HepG2 (cell line): ENCODE data around the gene HOXA7. TPM values are rescaled to one million over a fixed set of nuclear protein-coding genes. Genes with fewer than 3 reads are reported as not detected.

Experiments
- ATAC-seq: fragments of 200-7000 bp; cut with Tn5 transposase; 3 replicates; pipeline ENCODE4 v1.9.1; 2020; ENCODE audit warnings: mild to moderate bottlenecking, moderate library complexity
- BruUV-seq: library from RNA; stranded (reverse); fragments of 400-500 nt; replicated peaks from 2 replicates; lab custom pipeline; 2021; lab: Mats Ljungman, UMichigan
- CTCF ChIA-PET: fragments of 300-600 bp; formaldehyde crosslinking; extraction: SDS; loops from one replicate; lab custom pipeline; 2021; ENCODE audit warnings: low total read pairs, inconsistent platforms, low intra/inter-chr PET ratio; lab: Yijun Ruan, JAX
- POLR2A ChIA-PET: fragments of 350-600 bp; sonication (Branson Sonifier 250); formaldehyde crosslinking; loops from one replicate; lab custom pipeline; 2020; ENCODE audit warnings: antibody characterized with exemption, inconsistent platforms; lab: Yijun Ruan, JAX
- DNase-seq: peaks from one replicate; pipeline ENCODE4 v3.0.0-alpha.2; 2015; ENCODE audit warnings: low spot score
- FAIRE-seq: peaks from 3 replicates; lab custom pipeline; 2011; peaks lifted over from hg19 to GRCh38; lab: Jason Lieb, UNC
- H2AFZ ChIP-seq: one replicate; pipeline ENCODE4 v1.6.1; 2011; ENCODE audit warnings: low read length, inconsistent platforms
- H3K27ac ChIP-seq: fragments of 300-600 bp; 3 replicates; pipeline ENCODE4 v1.8.0; 2011; ENCODE audit warnings: mixed run types, mild to moderate bottlenecking, mixed read lengths, low read length, inconsistent platforms; ENCODE audit not compliant: insufficient read depth; ENCODE audit errors: extremely low read length
- H3K27me3 ChIP-seq, 2 experiments: fragments of 200-600 bp in 1 of 2; 2 replicates in 1 of 2; 3 replicates in 1 of 2; pipeline versions ENCODE4 v1.6.0 to v1.8.0; 2011; ENCODE audit warnings: low read length in 2 of 2, mild to moderate bottlenecking in 2 of 2, moderate library complexity in 2 of 2, inconsistent platforms in 1 of 2; ENCODE audit not compliant: insufficient read depth in 2 of 2, control insufficient read depth in 1 of 2
- H3K36me3 ChIP-seq, 2 experiments: fragments of 200-600 bp in 1 of 2; replicated peaks in 1 of 2; 2 replicates in 1 of 2; 3 replicates in 1 of 2; pipeline versions ENCODE4 v1.5.1 to v1.8.0; 2011; ENCODE audit warnings: low read length in 2 of 2, inconsistent platforms in 1 of 2; ENCODE audit not compliant: insufficient read depth in 2 of 2, control insufficient read depth in 1 of 2
- H3K4me1 ChIP-seq: 2 replicates; pipeline ENCODE4 v1.5.1; 2012; ENCODE audit warnings: low read length, inconsistent platforms; ENCODE audit not compliant: insufficient read depth
- H3K4me2 ChIP-seq: 2 replicates; pipeline ENCODE4 v1.6.0; 2011; ENCODE audit warnings: low read depth, low read length, inconsistent platforms
- H3K4me3 ChIP-seq, 3 experiments: fragments of 200-600 bp in 1 of 3; sonication (generic), shearing (Covaris generic) in 1 of 3; replicated peaks in 1 of 3; 2 replicates each; pipeline ENCODE4 v1.5.1; 2011 to 2016; ENCODE audit warnings: low read length in 3 of 3, inconsistent platforms in 2 of 3, low read depth in 2 of 3, mild to moderate bottlenecking in 2 of 3, control low read depth in 1 of 3, mixed read lengths in 1 of 3; ENCODE audit not compliant: insufficient read depth in 1 of 3
- H3K79me2 ChIP-seq: one replicate; pipeline ENCODE4 v1.6.1; 2011; ENCODE audit warnings: low read length, inconsistent platforms; ENCODE audit not compliant: insufficient read depth
- H3K9ac ChIP-seq: 2 replicates; pipeline ENCODE4 v1.6.0; 2011; ENCODE audit warnings: mild to moderate bottlenecking, low read depth, low read length, inconsistent platforms; ENCODE audit not compliant: insufficient read depth
- H3K9me3 ChIP-seq: 2 replicates; pipeline ENCODE4 v1.5.1; 2012; ENCODE audit warnings: mild to moderate bottlenecking, low read length
- H4K20me1 ChIP-seq: 2 replicates; pipeline ENCODE4 v1.6.0; 2011; ENCODE audit warnings: inconsistent platforms, mild to moderate bottlenecking, low read length, moderate library complexity; ENCODE audit not compliant: insufficient read depth
- FOXJ3 ChIP-seq: sonication (generic); formaldehyde crosslinking; IDR thresholded peaks from 2 replicates; pipeline ENCODE4 v1.4.0; 2020; ENCODE audit warnings: missing genetic modification reagents, mild to moderate bottlenecking, borderline replicate concordance
- HNF4A ChIP-seq: sonication (generic); formaldehyde crosslinking; IDR thresholded peaks from 2 replicates; pipeline ENCODE4 v1.4.0; 2020; ENCODE audit warnings: missing genetic modification reagents
- PCBP1 ChIP-seq: fragments of 200-400 bp; formaldehyde crosslinking; IDR thresholded peaks from 2 replicates; pipeline ENCODE4 v1.6.1; 2017; ENCODE audit warnings: mild to moderate bottlenecking, low read depth, low read length, borderline replicate concordance
- PRPF4 ChIP-seq: fragments of 200-400 bp; formaldehyde crosslinking; IDR thresholded peaks from 2 replicates; pipeline ENCODE4 v1.6.1; 2016; ENCODE audit warnings: low read length, low read depth; ENCODE audit not compliant: poor library complexity, severe bottlenecking
- ZNF605 ChIP-seq: sonication (generic); formaldehyde crosslinking; IDR thresholded peaks from 2 replicates; pipeline ENCODE4 v1.8.0; 2022; ENCODE audit warnings: mild to moderate bottlenecking, missing genetic modification reagents
- ZSCAN29 ChIP-seq: sonication (generic); formaldehyde crosslinking; conservative IDR thresholded peaks from 2 replicates; pipeline ENCODE4 v1.4.0; 2020; ENCODE audit warnings: mild to moderate bottlenecking, missing genetic modification reagents
- WGBS: methylation state at CpG from one replicate; pipeline ENCODE4 v1.1.6; 2017; ENCODE audit warnings: low lambda C conversion rate; 5-methylcytosine and 5-hydroxymethylcytosine counted together
- in situ Hi-C: cut with HindIII; loops from 2 replicates; pipeline ENCODE4 v1.10.0; 2017; ENCODE audit warnings: low pct_unique_long_range_greater_than_20kb; ENCODE audit not compliant: extremely low pct_ligation_motif_present
- intact Hi-C: fragments of 100-400 bp; cut with micrococcal nuclease; formaldehyde crosslinking; loops from one replicate; pipeline ENCODE4 v1.10.0; 2022; ENCODE audit not compliant: unreplicated experiment
- polyA plus RNA-seq, 8 experiments: library from polyadenylated mRNA; depleted of rRNA in 3 of 8; stranded (reverse) in 7 of 8; unstranded in 1 of 8; fragments of >200 nt; fragmentation: Illumina TruSeq in 4 of 8; extraction: Trizol in 4 of 8; gene quantifications; 2 replicates each; pipeline versions ENCODE4 v1.2.1 to v1.2.3, GENCODE V29; 2011 to 2016; ENCODE audit warnings: low read depth in 4 of 8, missing spikeins in 1 of 8, mixed read lengths in 1 of 8; ENCODE audit not compliant: insufficient read depth in 1 of 8
- total RNA-seq, 5 experiments: library from RNA; depleted of rRNA; stranded (reverse); fragments of >200 nt; fragmentation: Illumina TruSeq; extraction: Trizol; gene quantifications; 2 replicates each; pipeline ENCODE4 v1.2.3, GENCODE V29; 2016; ENCODE audit warnings: low read depth in 1 of 5
- TF ChIP-seq, protein P1 (sequence below): sonication (generic); formaldehyde crosslinking; IDR thresholded peaks from 2 replicates; pipeline ENCODE4 v1.9.0; 2021; ENCODE audit warnings: mild to moderate bottlenecking, missing genetic modification reagents
- TF ChIP-seq, protein P2 (sequence below): sonication (generic); formaldehyde crosslinking; IDR thresholded peaks from 2 replicates; pipeline ENCODE4 v1.4.0; 2020; ENCODE audit warnings: missing genetic modification reagents, borderline replicate concordance

Gene HOXA7
- total and polyA plus RNA-seq, 2 of the 13 experiments (the other 11 are each of a cell fraction or from before 2014, with no cell fraction given) = 0.05 TPM; not detected in 1

DNA sequence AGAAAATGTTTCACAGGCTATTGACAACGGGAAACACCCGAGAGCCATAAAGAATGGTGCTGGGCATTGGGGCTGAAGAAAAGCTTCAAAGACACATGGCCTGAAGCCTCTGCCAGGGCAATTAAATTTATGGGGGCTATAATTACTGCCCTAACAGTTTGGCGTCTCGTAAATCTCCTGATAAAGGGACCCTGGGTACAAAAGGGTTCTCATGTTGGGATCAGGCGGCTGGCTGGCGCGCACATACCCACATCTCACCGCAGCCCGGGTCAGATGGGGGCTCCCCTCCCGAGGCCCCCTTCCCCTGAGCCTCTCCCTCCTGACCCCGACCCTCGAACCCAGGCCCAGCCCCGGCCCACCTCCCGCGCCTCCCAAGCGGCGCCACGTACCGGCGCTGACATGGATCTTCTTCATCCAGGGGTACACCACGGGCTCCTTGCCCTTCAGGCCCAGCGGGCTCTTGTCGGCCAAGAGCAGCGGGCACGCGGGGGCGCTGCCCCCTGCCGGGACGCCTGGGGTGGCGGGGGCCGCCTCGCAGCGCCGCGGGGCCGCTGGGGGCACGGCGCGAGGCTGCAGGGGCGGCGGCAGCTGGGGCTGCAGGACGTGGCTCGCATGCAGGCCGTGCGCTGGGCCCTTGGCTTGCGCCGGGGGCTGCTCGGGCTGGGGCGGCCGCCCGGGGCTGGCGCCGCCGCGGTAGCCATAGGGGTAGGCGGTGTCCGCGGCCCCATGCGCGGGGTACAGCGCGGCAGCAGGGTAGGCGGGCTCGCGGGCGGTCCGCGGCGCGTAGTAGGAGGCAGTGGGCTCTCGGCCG, 26.5 kb downstream of the HOXA7 start (continued):
- TF ChIP-seq, protein P1, sequence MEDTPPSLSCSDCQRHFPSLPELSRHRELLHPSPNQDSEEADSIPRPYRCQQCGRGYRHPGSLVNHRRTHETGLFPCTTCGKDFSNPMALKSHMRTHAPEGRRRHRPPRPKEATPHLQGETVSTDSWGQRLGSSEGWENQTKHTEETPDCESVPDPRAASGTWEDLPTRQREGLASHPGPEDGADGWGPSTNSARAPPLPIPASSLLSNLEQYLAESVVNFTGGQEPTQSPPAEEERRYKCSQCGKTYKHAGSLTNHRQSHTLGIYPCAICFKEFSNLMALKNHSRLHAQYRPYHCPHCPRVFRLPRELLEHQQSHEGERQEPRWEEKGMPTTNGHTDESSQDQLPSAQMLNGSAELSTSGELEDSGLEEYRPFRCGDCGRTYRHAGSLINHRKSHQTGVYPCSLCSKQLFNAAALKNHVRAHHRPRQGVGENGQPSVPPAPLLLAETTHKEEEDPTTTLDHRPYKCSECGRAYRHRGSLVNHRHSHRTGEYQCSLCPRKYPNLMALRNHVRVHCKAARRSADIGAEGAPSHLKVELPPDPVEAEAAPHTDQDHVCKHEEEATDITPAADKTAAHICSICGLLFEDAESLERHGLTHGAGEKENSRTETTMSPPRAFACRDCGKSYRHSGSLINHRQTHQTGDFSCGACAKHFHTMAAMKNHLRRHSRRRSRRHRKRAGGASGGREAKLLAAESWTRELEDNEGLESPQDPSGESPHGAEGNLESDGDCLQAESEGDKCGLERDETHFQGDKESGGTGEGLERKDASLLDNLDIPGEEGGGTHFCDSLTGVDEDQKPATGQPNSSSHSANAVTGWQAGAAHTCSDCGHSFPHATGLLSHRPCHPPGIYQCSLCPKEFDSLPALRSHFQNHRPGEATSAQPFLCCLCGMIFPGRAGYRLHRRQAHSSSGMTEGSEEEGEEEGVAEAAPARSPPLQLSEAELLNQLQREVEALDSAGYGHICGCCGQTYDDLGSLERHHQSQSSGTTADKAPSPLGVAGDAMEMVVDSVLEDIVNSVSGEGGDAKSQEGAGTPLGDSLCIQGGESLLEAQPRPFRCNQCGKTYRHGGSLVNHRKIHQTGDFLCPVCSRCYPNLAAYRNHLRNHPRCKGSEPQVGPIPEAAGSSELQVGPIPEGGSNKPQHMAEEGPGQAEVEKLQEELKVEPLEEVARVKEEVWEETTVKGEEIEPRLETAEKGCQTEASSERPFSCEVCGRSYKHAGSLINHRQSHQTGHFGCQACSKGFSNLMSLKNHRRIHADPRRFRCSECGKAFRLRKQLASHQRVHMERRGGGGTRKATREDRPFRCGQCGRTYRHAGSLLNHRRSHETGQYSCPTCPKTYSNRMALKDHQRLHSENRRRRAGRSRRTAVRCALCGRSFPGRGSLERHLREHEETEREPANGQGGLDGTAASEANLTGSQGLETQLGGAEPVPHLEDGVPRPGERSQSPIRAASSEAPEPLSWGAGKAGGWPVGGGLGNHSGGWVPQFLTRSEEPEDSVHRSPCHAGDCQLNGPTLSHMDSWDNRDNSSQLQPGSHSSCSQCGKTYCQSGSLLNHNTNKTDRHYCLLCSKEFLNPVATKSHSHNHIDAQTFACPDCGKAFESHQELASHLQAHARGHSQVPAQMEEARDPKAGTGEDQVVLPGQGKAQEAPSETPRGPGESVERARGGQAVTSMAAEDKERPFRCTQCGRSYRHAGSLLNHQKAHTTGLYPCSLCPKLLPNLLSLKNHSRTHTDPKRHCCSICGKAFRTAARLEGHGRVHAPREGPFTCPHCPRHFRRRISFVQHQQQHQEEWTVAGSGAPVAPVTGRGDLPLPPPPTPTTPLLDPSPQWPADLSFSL (CRISPR knock-in tag) = no peak

DNA sequence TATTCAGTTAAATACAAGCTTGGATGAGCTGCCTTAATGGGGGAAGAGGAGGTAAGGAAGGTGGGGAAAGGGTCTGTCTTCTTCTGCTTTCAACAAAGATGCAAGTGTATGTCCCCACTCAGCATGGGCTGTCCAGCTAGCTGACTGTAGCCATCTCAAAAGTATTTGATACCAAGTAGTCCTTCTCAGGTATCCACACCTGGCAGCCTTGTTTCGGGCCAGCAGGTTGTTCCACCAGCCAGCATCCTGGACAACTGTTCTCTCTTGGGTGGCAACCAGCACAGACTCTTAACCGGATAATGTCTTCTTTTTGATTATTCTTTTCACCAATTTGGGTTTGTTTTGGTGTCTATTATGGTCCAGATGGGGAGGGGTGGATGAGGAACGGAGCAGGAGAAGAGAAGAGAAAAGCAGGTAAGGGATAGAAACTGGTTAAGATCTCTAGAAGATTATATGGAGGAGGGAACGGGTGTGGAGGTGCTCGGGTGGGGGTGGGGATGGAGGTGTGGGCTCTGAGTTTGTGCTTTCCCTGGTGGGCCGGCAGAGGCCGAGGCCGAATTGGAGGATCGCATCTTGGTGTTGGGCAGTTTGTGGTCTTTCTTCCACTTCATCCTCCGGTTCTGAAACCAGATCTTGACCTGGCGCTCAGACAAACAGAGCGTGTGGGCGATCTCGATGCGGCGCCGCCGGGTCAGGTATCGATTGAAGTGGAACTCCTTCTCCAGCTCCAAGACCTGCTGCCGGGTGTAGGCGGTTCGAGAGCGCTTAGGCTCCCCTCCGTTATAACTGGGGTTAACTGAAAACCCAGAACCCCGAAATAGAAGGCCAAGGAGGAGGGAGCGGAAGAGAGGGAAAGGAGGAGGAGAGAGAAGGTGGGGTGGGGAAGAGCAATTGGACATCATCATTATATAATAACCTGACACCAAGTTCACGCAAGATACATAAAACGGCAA, 27.4 kb downstream of the HOXA7 start:
- 95% methylated on average over 28 of the region's 28 CpGs for WGBS
- peak overlapping the region; percentile 62 to 88 (median 69); a peak in 5 of 6 replicates for H3K4me3 ChIP-seq
- no peaks in the 10 kb centered on the region for H3K9me3 ChIP-seq
- peaks cover 90% of the 10 kb centered on the region for H3K4me1 ChIP-seq
- TSS peak; percentile 65 for BruUV-seq
- ATAC-seq (no peak), DNase-seq (no peak), FAIRE-seq (no peak)
- no peaks in the 10 kb centered on the region for H3K79me2 ChIP-seq
- ChIA-PET CTCF (interaction anchor here (1.3 kb wide), 1 partner anchor 442 kb away, joined by 3 read pairs; no protein-coding TSS in a partner anchor), POLR2A (interaction anchor here (0.9 to 1.2 kb wide), 2 partner anchors 8 to 33 kb away, joined by 3 read pairs; partner anchors contain the start of gene HOXA1)
- H4K20me1 ChIP-seq = no peaks in the 10 kb centered on the region
- H3K27ac ChIP-seq = no peak overlapping the region
- H2AFZ ChIP-seq = no peak overlapping the region
- no peaks in the 10 kb centered on the region for H3K27me3 ChIP-seq
- intact Hi-C loops = no loop called here
- H3K9ac ChIP-seq = peak overlapping the region; percentile 81
- in situ Hi-C loops = no loop called here
- peak overlapping the region; percentile 75 for H3K4me2 ChIP-seq
- H3K36me3 ChIP-seq = peaks cover 0 to 8% of the 10 kb centered on the region in 2 experiments; a peak in 1 of 5 replicates
- TF ChIP-seq PCBP1 (peak; percentile 63; the same call in 1 of the 2 replicates), FOXJ3 (no peak), PRPF4 (no peak), ZSCAN29 (no peak), HNF4A (CRISPR knock-in tag) (no peak), ZNF605 (CRISPR knock-in tag) (0 out of 2 replicates have a peak, but pooled peaks have one; percentile 9)
- TF ChIP-seq, protein P2, sequence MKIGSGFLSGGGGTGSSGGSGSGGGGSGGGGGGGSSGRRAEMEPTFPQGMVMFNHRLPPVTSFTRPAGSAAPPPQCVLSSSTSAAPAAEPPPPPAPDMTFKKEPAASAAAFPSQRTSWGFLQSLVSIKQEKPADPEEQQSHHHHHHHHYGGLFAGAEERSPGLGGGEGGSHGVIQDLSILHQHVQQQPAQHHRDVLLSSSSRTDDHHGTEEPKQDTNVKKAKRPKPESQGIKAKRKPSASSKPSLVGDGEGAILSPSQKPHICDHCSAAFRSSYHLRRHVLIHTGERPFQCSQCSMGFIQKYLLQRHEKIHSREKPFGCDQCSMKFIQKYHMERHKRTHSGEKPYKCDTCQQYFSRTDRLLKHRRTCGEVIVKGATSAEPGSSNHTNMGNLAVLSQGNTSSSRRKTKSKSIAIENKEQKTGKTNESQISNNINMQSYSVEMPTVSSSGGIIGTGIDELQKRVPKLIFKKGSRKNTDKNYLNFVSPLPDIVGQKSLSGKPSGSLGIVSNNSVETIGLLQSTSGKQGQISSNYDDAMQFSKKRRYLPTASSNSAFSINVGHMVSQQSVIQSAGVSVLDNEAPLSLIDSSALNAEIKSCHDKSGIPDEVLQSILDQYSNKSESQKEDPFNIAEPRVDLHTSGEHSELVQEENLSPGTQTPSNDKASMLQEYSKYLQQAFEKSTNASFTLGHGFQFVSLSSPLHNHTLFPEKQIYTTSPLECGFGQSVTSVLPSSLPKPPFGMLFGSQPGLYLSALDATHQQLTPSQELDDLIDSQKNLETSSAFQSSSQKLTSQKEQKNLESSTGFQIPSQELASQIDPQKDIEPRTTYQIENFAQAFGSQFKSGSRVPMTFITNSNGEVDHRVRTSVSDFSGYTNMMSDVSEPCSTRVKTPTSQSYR = no peak
